Activated T-cell treated with anti-CD3 and anti-CD28 coated beads, Interleukin-2, amount 50 U/mL, for 24 hours (primary cell): ENCODE data around the gene TNFAIP8.

Experiments
- DNase-seq: peaks from one replicate; pipeline ENCODE4 v3.0.0-alpha.2; 2020
- H3K27ac Mint-ChIP-seq: 2 replicates; pipeline ENCODE4 v1.8.0; 2020; ENCODE audit warnings: mild to moderate bottlenecking, mixed read lengths
- H3K27me3 Mint-ChIP-seq: 2 replicates; pipeline ENCODE4 v1.8.0; 2020; ENCODE audit warnings: mixed read lengths
- H3K36me3 Mint-ChIP-seq: 2 replicates; pipeline ENCODE4 v1.8.0; 2020; ENCODE audit warnings: low read depth, mixed read lengths
- H3K4me1 Mint-ChIP-seq: 2 replicates; pipeline ENCODE4 v1.8.0; 2020; ENCODE audit warnings: low read depth, mixed read lengths
- H3K4me3 Mint-ChIP-seq: 2 replicates; pipeline ENCODE4 v1.8.0; 2020; ENCODE audit warnings: mild to moderate bottlenecking, moderate library complexity, mixed read lengths
- H3K9me3 Mint-ChIP-seq: 2 replicates; pipeline ENCODE4 v1.8.0; 2020; ENCODE audit warnings: mixed read lengths

TNFAIP8 gene

DNA sequence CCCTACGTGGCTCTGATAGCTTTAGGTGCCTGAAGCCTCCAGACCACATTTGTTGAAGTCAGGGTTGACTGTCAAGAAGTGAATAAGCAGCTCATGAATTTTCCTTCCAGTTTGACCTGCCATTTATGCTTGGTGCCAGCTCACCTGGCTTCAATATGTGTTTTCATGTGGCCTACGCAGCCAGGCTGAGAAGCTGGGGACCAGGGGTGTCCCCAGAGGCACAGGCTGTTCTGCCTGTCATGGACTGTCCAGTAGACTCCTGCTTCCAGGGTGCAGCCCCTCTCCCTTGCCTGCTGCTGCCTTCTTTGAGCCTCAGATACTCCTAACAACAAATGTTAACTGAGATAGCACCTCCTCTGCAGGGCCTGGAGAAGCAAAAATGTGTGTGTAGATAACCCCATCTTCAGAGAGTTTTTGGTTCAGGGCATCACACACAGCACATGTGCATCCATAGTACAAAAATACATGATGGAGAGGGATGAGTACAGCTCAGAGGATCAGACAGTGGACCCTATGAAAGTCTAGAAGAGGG is 5.8 kb downstream of the TNFAIP8 start:
- peak overlapping the region; percentile 92 for H3K27ac Mint-ChIP-seq
- H3K4me1 Mint-ChIP-seq, result peaks cover 80% of the 10 kb centered on the region
- peaks cover 100% of the 10 kb centered on the region for H3K36me3 Mint-ChIP-seq
- no peaks in the 10 kb centered on the region for H3K9me3 Mint-ChIP-seq
- no peaks in the 10 kb centered on the region for H3K27me3 Mint-ChIP-seq
- DNase-seq, result no peak
- H3K4me3 Mint-ChIP-seq, result peak overlapping the region; percentile 99

DNA sequence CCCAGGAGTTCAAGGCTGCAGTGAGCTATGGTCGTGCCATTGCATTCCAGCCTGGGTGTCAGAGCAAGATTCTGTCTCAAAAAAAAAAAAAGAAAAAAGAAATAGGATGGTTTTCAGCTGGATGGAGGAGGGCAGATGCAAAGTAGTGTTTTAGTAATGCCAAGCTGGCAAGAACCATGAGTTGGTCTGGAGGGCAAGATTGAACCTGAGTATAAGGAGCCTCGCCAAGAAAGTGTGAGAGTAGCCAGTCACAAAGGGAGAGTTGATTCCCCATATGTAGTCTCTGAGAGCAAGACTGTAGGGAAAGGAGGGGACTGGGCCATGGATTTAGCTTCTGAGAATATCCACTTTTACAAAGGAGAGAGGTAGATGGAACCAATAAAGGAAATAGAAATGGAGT is 6.9 kb downstream of the TNFAIP8 start:
- H3K36me3 Mint-ChIP-seq, result peaks cover 98% of the 10 kb centered on the region
- H3K27me3 Mint-ChIP-seq, result no peaks in the 10 kb centered on the region
- no peak for DNase-seq
- peaks cover 89% of the 10 kb centered on the region for H3K4me1 Mint-ChIP-seq
- H3K27ac Mint-ChIP-seq, result peak overlapping the region; percentile 92
- H3K9me3 Mint-ChIP-seq, result no peaks in the 10 kb centered on the region
- H3K4me3 Mint-ChIP-seq, result peak overlapping the region; percentile 99

DNA sequence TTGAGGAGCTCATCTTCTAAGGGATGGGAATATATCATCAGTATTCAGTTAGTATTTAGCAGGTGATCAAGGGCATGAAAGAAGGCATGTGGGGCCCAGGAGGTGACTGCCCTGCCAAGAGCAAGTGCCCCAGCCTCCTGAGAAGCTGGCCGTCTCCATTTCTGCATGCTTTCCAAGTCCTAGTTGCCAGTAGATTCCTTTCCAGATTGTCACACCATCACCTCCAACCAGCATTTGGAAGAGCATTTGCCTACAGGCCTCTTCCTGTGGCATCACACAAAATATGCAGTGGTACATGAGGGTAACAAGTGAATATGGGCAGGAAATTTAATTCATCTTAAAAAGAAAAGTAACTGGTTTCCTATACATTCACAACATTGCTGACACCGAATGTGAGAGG is 7.5 kb downstream of the TNFAIP8 start:
- Mint-ChIP-seq H3K36me3 (peaks cover 98% of the 10 kb centered on the region), H3K27ac (peak overlapping the region; percentile 92), H3K27me3 (no peaks in the 10 kb centered on the region), H3K4me3 (peak overlapping the region; percentile 99), H3K9me3 (no peaks in the 10 kb centered on the region), H3K4me1 (peaks cover 95% of the 10 kb centered on the region)
- DNase-seq, result no peak

DNA sequence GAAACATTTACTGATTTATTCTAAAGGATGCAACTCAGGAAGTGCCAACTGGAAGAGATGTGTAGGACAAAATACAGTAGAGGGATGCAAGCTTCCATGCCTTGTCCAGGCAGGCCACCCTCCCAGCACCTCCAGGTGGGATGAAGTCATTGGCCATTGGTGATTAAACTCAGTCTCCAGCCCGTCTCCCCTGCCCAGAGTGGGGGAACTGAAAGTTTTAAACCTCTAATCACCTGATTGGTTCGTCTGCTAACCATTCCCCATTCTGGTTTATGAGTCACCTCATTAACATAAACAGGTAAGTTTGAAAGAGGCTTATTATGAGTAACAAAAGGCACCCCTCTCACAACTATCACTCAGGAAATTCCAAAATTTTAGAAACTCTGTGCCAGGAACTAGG is 8.1 kb downstream of the TNFAIP8 start:
- H3K4me3 Mint-ChIP-seq, result peak overlapping the region; percentile 99

DNA sequence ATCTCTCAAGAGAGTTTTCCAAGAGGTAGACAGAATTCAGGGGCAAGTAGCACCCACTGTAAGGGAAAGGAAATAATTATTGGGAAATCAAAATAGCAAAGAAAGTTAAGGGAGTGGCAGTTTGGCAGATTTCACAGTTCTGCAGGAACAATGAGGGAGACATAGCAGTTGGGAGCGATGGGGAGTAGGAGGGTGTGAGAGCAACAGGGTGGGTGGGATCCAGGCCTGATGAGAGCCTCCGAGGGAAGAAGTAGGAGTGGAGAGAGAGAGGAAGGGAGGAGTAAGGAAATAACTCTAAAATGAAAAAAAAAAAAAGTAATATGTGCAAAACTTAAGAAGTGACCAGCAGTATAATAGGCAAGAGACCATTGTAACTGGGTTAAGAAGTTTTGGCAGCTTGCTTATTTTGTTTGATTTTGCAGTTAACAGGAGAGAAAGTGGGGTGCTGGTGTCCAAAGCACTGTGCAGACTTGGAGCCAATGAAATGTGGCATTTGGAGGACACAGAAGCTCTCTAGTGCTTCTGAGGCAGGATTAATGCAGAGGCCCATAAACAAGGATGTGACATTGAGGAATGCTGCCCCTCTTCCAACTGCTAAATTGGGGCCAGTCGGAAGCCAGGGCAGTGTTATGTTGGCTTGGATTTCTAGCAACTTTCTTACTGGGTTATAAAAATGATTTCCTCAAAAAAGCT is 10.2 kb downstream of the TNFAIP8 start:
- H3K36me3 Mint-ChIP-seq, result peaks cover 98% of the 10 kb centered on the region
- no peak for DNase-seq
- peaks cover 93% of the 10 kb centered on the region for H3K4me1 Mint-ChIP-seq
- H3K9me3 Mint-ChIP-seq, result no peaks in the 10 kb centered on the region
- peak overlapping the region; percentile 63 for H3K4me3 Mint-ChIP-seq
- H3K27ac Mint-ChIP-seq, result peak overlapping the region; percentile 96
- no peaks in the 10 kb centered on the region for H3K27me3 Mint-ChIP-seq

More for the DNA sequence above, 8.1 kb downstream of the TNFAIP8 start:
- H3K9me3 Mint-ChIP-seq, result no peaks in the 10 kb centered on the region
- H3K27ac Mint-ChIP-seq, result peak overlapping the region; percentile 92
- no peaks in the 10 kb centered on the region for H3K27me3 Mint-ChIP-seq
- peaks cover 95% of the 10 kb centered on the region for H3K4me1 Mint-ChIP-seq
- no peak for DNase-seq
- peaks cover 98% of the 10 kb centered on the region for H3K36me3 Mint-ChIP-seq

DNA sequence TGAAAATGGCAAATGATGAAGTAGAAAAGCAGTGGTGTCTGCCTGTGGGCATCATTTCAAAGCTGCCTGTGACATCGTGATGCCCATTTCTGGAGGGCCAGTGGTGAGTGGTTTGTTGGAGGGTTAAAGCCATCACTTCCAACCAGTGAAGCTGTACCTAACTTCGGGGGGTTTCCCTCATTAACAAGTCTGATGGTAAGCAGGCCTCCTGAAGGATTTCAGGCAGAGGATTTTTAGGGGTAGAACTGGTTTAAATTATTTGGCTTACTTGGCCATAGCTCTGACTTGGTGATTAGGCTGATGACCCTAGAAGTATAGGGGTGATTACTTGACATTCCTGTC is 10.7 kb downstream of the TNFAIP8 start:
- Mint-ChIP-seq H3K4me1 (peaks cover 93% of the 10 kb centered on the region), H3K4me3 (peak overlapping the region; percentile 63), H3K36me3 (peaks cover 98% of the 10 kb centered on the region), H3K9me3 (no peaks in the 10 kb centered on the region), H3K27ac (peak overlapping the region; percentile 96), H3K27me3 (no peaks in the 10 kb centered on the region)
- DNase-seq, result no peak

DNA sequence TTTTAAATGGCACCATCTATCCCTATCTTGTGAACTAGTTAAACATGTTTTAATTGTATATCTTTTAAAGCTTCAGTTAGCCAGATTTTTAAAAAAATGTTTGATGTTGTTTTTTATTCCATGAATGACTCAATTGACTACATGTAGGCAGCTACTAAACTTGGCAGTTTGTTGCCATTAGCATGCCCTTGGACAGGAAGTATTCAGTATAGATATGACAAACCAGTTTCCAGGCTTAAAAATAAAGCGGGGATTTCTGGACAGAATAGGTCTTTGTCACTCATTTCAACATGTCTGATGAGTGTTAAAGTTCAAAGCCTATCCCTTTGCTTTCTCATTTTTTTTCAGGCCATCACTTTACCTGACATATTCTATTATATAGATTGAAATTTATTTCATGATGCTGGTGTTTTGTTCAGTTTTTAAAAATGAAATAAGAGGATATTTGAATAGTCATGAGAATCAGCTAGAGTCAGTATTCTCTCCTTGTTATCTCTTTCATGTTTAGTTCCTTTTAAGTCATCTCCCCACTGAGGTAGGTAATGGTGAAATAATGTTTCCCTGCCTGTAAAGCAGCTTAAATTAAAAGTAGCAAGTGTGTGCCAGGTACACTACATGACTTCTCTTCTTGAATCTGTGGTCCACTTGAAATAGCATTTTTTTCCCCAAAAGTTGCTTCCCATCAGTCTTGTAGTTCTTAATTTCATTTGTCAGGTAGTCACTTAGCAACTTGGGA is 11.9 kb downstream of the TNFAIP8 start:
- H3K27ac Mint-ChIP-seq, result peak overlapping the region; percentile 96
- peaks cover 84% of the 10 kb centered on the region for H3K4me1 Mint-ChIP-seq
- peaks cover 95% of the 10 kb centered on the region for H3K36me3 Mint-ChIP-seq
- H3K9me3 Mint-ChIP-seq, result no peaks in the 10 kb centered on the region
- peak overlapping the region; percentile 63 for H3K4me3 Mint-ChIP-seq
- H3K27me3 Mint-ChIP-seq, result no peaks in the 10 kb centered on the region
- DNase-seq, result no peak

DNA sequence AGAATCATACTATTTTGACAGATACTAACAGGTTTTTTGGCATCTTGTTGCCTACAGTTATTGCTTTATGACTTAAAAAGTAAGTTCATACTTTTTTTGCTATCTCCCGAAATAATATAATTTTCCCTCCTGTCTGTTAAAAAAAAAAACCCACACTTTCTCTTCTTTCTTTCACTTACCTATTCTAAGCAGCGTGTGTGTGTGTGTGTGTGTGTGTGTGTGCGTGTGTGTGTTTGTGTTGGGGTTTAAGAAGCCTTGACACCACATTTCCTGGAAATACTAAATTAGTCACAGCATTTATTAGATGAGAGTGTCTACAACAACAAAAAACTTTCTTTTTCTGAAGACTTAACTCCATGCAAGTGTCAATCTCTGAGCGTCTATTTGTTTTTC is 12.4 kb downstream of the TNFAIP8 start:
- no peaks in the 10 kb centered on the region for H3K9me3 Mint-ChIP-seq
- DNase-seq, result no peak
- peaks cover 94% of the 10 kb centered on the region for H3K36me3 Mint-ChIP-seq
- no peaks in the 10 kb centered on the region for H3K27me3 Mint-ChIP-seq
- H3K4me3 Mint-ChIP-seq, result peak overlapping the region; percentile 63
- H3K27ac Mint-ChIP-seq, result peak overlapping the region; percentile 96
- peaks cover 82% of the 10 kb centered on the region for H3K4me1 Mint-ChIP-seq

DNA sequence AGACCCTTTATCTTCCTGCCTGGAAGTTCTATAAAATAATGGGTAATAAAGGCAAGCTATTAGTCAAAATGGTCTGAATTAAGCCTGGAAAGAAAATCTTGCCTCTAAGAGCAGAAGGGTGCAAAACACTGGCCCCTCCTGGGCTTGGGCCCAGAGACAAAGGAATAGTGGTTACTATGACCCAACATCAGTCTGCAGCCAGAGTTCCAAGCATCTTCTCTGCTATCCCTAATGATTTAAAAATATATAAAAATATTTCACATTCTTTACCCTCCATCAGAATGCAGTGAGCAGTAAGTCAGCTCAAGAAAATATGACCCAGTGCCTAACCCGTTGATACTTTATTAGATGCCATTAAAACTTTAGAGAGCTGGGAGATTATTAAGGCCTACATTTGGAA is 14.7 kb downstream of the TNFAIP8 start:
- peak overlapping the region; percentile 96 for H3K27ac Mint-ChIP-seq
- H3K4me3 Mint-ChIP-seq, result peak overlapping the region; percentile 63
- H3K4me1 Mint-ChIP-seq, result peaks cover 81% of the 10 kb centered on the region
- no peaks in the 10 kb centered on the region for H3K27me3 Mint-ChIP-seq
- no peaks in the 10 kb centered on the region for H3K9me3 Mint-ChIP-seq
- peaks cover 93% of the 10 kb centered on the region for H3K36me3 Mint-ChIP-seq
- DNase-seq, result no peak

DNA sequence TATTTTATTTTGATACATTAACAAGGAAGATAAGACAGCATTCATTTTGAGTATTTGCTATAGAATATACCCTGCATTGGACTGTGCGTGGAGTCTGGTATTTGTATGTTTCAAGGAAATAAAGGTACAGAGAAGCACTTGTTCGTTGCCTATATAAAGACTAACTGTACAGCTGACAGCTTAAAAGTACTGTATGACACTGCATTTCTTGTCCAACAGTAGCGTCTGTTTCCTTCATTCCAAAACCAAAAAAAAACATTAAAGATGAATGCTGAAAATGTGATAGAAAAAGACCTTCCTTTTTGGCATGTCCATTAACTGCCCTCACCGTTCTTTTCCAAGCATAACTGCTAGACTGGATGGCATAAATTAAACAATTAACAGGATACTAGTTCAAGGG is 15.3 kb downstream of the TNFAIP8 start:
- Mint-ChIP-seq H3K4me3 (peak overlapping the region; percentile 12), H3K36me3 (peaks cover 89% of the 10 kb centered on the region), H3K27ac (peak overlapping the region; percentile 92)

DNA sequence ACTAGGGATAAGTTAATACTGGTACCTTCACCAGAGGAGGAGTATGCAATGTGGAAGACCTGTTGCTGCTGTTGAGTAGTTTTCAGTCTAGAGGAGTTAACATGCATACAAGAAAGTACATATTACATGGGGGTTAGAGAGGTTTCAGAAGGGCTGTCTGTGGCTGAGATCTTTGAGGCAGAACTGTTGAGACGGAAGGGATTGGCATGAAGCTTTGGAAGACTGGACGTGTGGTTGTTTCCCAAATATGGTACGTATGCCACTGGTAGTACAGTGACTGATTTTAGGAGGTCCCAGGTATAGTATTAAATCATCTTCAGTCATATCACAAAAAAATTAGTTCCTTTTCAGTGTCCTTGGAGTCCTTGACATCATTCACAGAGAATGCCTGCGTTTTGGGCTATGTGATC is 17.6 kb downstream of the TNFAIP8 start:
- Mint-ChIP-seq H3K4me1 (peaks cover 77% of the 10 kb centered on the region), H3K9me3 (no peaks in the 10 kb centered on the region), H3K27me3 (no peaks in the 10 kb centered on the region), H3K36me3 (peaks cover 89% of the 10 kb centered on the region), H3K27ac (peak overlapping the region; percentile 77), H3K4me3 (no peak overlapping the region)
- no peak for DNase-seq

More for the DNA sequence above, 15.3 kb downstream of the TNFAIP8 start:
- H3K9me3 Mint-ChIP-seq, result no peaks in the 10 kb centered on the region
- DNase-seq, result no peak
- peaks cover 78% of the 10 kb centered on the region for H3K4me1 Mint-ChIP-seq
- H3K27me3 Mint-ChIP-seq, result no peaks in the 10 kb centered on the region

DNA sequence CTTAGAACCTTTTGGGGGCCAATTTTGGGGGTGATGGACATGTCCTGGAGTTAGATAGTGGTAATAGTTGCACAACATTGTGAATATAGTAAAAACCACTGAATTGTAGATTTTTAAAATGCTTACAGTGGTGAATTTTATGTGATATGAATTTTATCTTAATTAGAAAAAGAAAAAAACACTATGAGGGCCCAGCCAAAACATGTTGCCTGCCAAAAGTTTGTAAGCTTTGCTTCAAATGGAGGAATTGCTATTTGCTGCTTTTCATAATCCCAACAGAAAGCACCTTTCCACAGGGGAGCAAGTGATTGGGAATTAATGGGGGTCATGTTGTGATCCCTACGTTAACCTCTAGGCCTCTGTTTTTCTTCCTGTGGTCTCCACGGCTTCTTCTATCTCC is 19.1 kb downstream of the TNFAIP8 start:
- Mint-ChIP-seq H3K4me1 (peaks cover 78% of the 10 kb centered on the region), H3K27me3 (no peaks in the 10 kb centered on the region), H3K27ac (peak overlapping the region; percentile 79), H3K9me3 (no peaks in the 10 kb centered on the region), H3K4me3 (no peak overlapping the region), H3K36me3 (peaks cover 89% of the 10 kb centered on the region)
- DNase-seq, result no peak

DNA sequence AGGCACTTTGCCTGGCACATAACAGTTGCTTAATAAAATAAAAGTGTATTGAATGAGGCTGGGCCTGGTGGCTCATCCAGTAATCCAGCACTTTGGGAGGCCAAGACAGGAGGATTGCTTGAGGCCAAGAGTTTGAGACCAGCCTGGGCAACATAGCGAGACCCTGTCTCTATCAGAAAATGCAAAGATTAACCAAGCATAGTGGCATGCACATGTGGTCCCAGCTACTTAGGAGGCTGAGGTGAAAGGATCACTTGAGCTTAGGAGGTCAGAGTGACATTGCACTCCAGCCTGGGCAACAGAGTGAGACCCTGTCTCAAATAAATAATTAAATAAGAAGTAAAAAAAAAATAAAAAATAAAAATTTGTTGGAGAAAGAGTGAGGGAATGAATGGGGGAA is 21.2 kb downstream of the TNFAIP8 start:
- Mint-ChIP-seq H3K27me3 (no peaks in the 10 kb centered on the region), H3K4me3 (no peak overlapping the region), H3K36me3 (peaks cover 86% of the 10 kb centered on the region), H3K9me3 (no peaks in the 10 kb centered on the region), H3K4me1 (peaks cover 78% of the 10 kb centered on the region), H3K27ac (peak overlapping the region; percentile 82)
- no peak for DNase-seq

DNA sequence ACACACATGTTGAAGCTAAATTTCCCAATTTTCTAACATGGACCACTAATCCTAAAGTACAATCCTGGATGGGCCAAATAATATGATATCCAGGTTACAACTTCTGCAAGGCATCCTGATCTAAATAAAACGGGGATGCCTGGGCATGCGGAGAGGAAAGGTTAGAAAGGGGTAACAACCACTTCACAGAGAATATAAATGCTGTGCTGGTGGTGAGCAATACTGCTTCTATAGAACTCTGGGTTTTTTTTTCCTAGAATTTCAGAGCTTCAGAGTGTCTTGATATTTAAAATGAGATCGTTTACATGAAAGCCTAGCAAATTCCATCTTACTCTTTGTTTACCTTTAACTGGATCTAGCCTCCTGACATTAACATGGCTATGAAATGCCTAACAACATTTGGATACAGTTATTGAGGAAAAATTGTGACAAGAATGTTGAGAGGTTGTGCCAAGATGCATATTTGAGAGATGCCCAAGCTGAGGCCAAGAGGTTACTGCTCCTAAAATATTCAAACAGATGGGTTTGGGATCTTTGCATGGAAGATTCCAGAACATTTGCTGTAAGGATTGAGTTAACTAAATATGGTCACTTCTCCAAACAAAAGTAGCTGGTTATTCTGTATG is 22.4 kb downstream of the TNFAIP8 start:
- no peaks in the 10 kb centered on the region for H3K9me3 Mint-ChIP-seq
- H3K27me3 Mint-ChIP-seq, result no peaks in the 10 kb centered on the region
- no peak for DNase-seq
- peak overlapping the region; percentile 93 for H3K27ac Mint-ChIP-seq
- H3K4me3 Mint-ChIP-seq, result no peak overlapping the region
- peaks cover 88% of the 10 kb centered on the region for H3K36me3 Mint-ChIP-seq
- peaks cover 85% of the 10 kb centered on the region for H3K4me1 Mint-ChIP-seq

DNA sequence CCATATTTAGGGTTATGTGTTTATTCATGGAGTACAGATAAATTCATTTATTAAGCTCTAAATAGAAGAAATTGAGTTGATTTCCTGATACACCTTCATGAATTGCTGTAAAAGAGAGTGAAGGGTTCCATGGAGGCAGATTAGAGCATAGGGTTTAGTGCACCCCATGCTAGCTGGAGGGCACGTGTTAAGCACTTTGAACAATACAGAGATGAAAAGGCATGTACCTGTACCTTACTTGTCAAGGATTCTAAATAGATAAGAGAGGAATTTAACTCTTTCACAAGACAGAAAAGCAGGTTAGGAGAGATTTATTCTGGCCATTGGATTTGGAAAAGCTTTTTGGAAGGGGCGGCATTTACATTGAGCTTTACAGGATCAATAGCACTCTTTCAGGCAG is 23.3 kb downstream of the TNFAIP8 start:
- H3K36me3 Mint-ChIP-seq, result peaks cover 88% of the 10 kb centered on the region
- H3K4me1 Mint-ChIP-seq, result peaks cover 87% of the 10 kb centered on the region
- no peak for DNase-seq
- H3K27me3 Mint-ChIP-seq, result no peaks in the 10 kb centered on the region
- H3K27ac Mint-ChIP-seq, result peak overlapping the region; percentile 93
- no peaks in the 10 kb centered on the region for H3K9me3 Mint-ChIP-seq
- no peak overlapping the region for H3K4me3 Mint-ChIP-seq
